A673 (cell line): Measurements from ENCODE around the gene EGR2. TPM values are rescaled to one million over a fixed set of nuclear protein-coding genes. Genes with fewer than 3 reads are reported as not detected.

ENCODE experiments used
- BruUV-seq: library from RNA; stranded (reverse); fragments of 400-500 nt; replicated peaks from 2 replicates; lab custom pipeline; 2021; lab: Mats Ljungman, UMichigan
- CTCF ChIA-PET: fragments of 300-600 bp; sonication (Branson Sonifier 250); formaldehyde crosslinking; loops from one replicate; lab custom pipeline; 2022; ENCODE audit warnings: antibody characterized with exemption; lab: Charles Lee
- POLR2A ChIA-PET: fragments of 300-600 bp; sonication (Branson Sonifier 250); formaldehyde crosslinking; loops from one replicate; lab custom pipeline; 2022; ENCODE audit warnings: antibody characterized with exemption; ENCODE audit not compliant: low non-redundant PET; lab: Charles Lee
- DNase-seq: peaks from one replicate; pipeline ENCODE4 v3.0.0-alpha.2; 2015; ENCODE audit warnings: low spot score
- H3K27ac ChIP-seq: fragments of 200-600 bp; sonication (generic); 2 replicates; pipeline ENCODE4 v1.5.1; 2016; ENCODE audit warnings: mixed run types, low read depth, mild to moderate bottlenecking, mixed read lengths, antibody characterized with exemption, low read length; ENCODE audit not compliant: poor library complexity, severe bottlenecking
- H3K27me3 ChIP-seq: fragments of 200-600 bp; sonication (generic); replicated peaks from 2 replicates; pipeline ENCODE4 v1.6.1; 2017; ENCODE audit warnings: mixed run types, low read depth, mild to moderate bottlenecking, mixed read lengths, antibody characterized with exemption, low read length; ENCODE audit not compliant: insufficient read depth, poor library complexity
- H3K36me3 ChIP-seq: fragments of 200-600 bp; sonication (generic); 2 replicates; pipeline ENCODE4 v1.6.1; 2016; ENCODE audit warnings: mixed run types, mild to moderate bottlenecking, mixed read lengths, antibody characterized with exemption, low read length; ENCODE audit not compliant: insufficient read depth, poor library complexity, severe bottlenecking
- H3K4me1 ChIP-seq: fragments of 200-600 bp; sonication (generic); 2 replicates; pipeline ENCODE4 v1.6.1; 2017; ENCODE audit warnings: mixed run types, mild to moderate bottlenecking, mixed read lengths, antibody characterized with exemption, low read length; ENCODE audit not compliant: insufficient read depth, poor library complexity, severe bottlenecking
- H3K4me3 ChIP-seq: fragments of 200-600 bp; sonication (generic); 2 replicates; pipeline ENCODE4 v1.5.1; 2016; ENCODE audit warnings: low read depth, mixed run types, mild to moderate bottlenecking, mixed read lengths, low read length; ENCODE audit not compliant: poor library complexity, severe bottlenecking
- H3K9me3 ChIP-seq: fragments of 200-600 bp; sonication (generic); 2 replicates; pipeline ENCODE4 v1.6.1; 2016; ENCODE audit warnings: mixed run types, low read depth, mild to moderate bottlenecking, mixed read lengths, antibody characterized with exemption, low read length; ENCODE audit not compliant: poor library complexity, severe bottlenecking
- CTCF ChIP-seq: fragments of 300-800, 200-600 bp; sonication (generic); conservative IDR thresholded peaks from 2 replicates; pipeline ENCODE4 v1.5.1; 2017; ENCODE audit warnings: low read depth, mild to moderate bottlenecking, antibody characterized with exemption, low read length, moderate library complexity, mixed read lengths
- EZH2 ChIP-seq: fragments of 200-600 bp; sonication (generic); IDR thresholded peaks from 2 replicates; pipeline ENCODE4 v1.6.1; 2017; ENCODE audit warnings: borderline replicate concordance, low read depth, mild to moderate bottlenecking, mixed read lengths, antibody characterized with exemption, low read length; ENCODE audit not compliant: poor library complexity, severe bottlenecking
- intact Hi-C: fragments of 100-400 bp; cut with micrococcal nuclease; formaldehyde crosslinking; loops from one replicate; pipeline ENCODE4 v1.10.0; 2022; ENCODE audit not compliant: unreplicated experiment
- total RNA-seq: library from RNA; stranded (reverse); gene quantifications from 2 replicates; pipeline ENCODE4 v1.2.3, GENCODE V29; 2021

EGR2 gene
- total RNA-seq, 1 experiment from 2014 or later, result 18.3 TPM

- Histone ChIP-seq H3K4me3 (no peak overlapping the region), H3K27me3 (no peaks in the 10 kb centered on the region), H3K36me3 (no peaks in the 10 kb centered on the region), H3K4me1 (no peaks in the 10 kb centered on the region), H3K9me3 (peaks cover 7% of the 10 kb centered on the region), H3K27ac (no peak overlapping the region)
- TF ChIP-seq EZH2 (no peak), CTCF (no peak)
- CTCF ChIA-PET, result no interaction called here
- POLR2A ChIA-PET, result no interaction called here
- intact Hi-C loops, result no loop called here
- BruUV-seq, result no TSS peak
- DNase-seq, result no peak
Observed at GRCh38 chr10:62843600-62843999, 27.4 kb upstream of the EGR2 start.

- DNase-seq, result no peak
Observed at GRCh38 chr10:62842983-62843382, 26.8 kb upstream of the EGR2 start.

GRCh38 chr10:62839590-62839989 lies 23.4 kb upstream of the EGR2 start:
- ChIA-PET POLR2A (no interaction called here), CTCF (no interaction called here)
- intact Hi-C loops, result no loop called here
- DNase-seq, result no peak
- no peaks in the 10 kb centered on the region for H3K27me3 ChIP-seq
- TF ChIP-seq EZH2, result no peak
- no peak for TF ChIP-seq CTCF
- H3K4me1 ChIP-seq, result no peaks in the 10 kb centered on the region
- H3K9me3 ChIP-seq, result no peaks in the 10 kb centered on the region
- H3K36me3 ChIP-seq, result no peaks in the 10 kb centered on the region
- no peak overlapping the region for H3K4me3 ChIP-seq
- BruUV-seq, result no TSS peak
- no peak overlapping the region for H3K27ac ChIP-seq

More at GRCh38 chr10:62842983-62843382, 26.8 kb upstream of the EGR2 start:
- ChIA-PET CTCF (no interaction called here), POLR2A (no interaction called here)
- Histone ChIP-seq H3K4me3 (no peak overlapping the region), H3K27ac (no peak overlapping the region), H3K4me1 (no peaks in the 10 kb centered on the region), H3K27me3 (no peaks in the 10 kb centered on the region), H3K9me3 (peaks cover 7% of the 10 kb centered on the region), H3K36me3 (no peaks in the 10 kb centered on the region)
- BruUV-seq, result no TSS peak
- intact Hi-C loops, result no loop called here
- TF ChIP-seq EZH2, result no peak
- no peak for TF ChIP-seq CTCF
